SU-DHL-6 (cell line): Measurements from ENCODE around the gene KCNJ15.

Source experiments
- H2AFZ ChIP-seq: fragments of 200-600 bp; sonication (generic); 2 replicates; pipeline ENCODE4 v1.6.1; 2014; ENCODE audit warnings: low read depth, mild to moderate bottlenecking, moderate library complexity, mixed read lengths, antibody characterized with exemption, low read length; ENCODE audit not compliant: severe bottlenecking
- H3F3A ChIP-seq: fragments of 200-600 bp; shearing (Covaris generic); 2 replicates; pipeline ENCODE4 v1.6.0; 2016; ENCODE audit warnings: antibody characterized with exemption, mild to moderate bottlenecking; ENCODE audit not compliant: insufficient read depth
- H3K27ac ChIP-seq: fragments of 200-600 bp; sonication (generic); 2 replicates; pipeline ENCODE4 v1.5.1; 2016; ENCODE audit warnings: low read depth, mild to moderate bottlenecking, low read length, moderate library complexity, mixed read lengths
- H3K27me3 ChIP-seq: fragments of 200-600 bp; sonication (generic), shearing (Covaris generic); 2 replicates; pipeline ENCODE4 v1.6.0; 2014; ENCODE audit warnings: mild to moderate bottlenecking, low read length
- H3K36me3 ChIP-seq: fragments of 200-600 bp; sonication (generic); 2 replicates; pipeline ENCODE4 v1.6.1; 2014; ENCODE audit warnings: mild to moderate bottlenecking, low read length, mixed read lengths
- H3K4me2 ChIP-seq: fragments of 300-600, 200-600 bp; shearing (Covaris generic), sonication (generic); 2 replicates; pipeline ENCODE4 v1.6.0; 2014; ENCODE audit warnings: low read length, low read depth, mild to moderate bottlenecking; ENCODE audit not compliant: poor library complexity, severe bottlenecking
- H3K4me3 ChIP-seq: fragments of 200-600 bp; sonication (generic); 2 replicates; pipeline ENCODE4 v1.5.1; 2014; ENCODE audit warnings: antibody characterized with exemption, low read length, mild to moderate bottlenecking, mixed read lengths; ENCODE audit not compliant: insufficient read depth, poor library complexity, severe bottlenecking
- H3K79me2 ChIP-seq: fragments of 200-600 bp; sonication (generic); 2 replicates; pipeline ENCODE4 v1.6.1; 2014; ENCODE audit warnings: mild to moderate bottlenecking, low read length, moderate library complexity; ENCODE audit not compliant: insufficient read depth
- H3K9ac ChIP-seq: fragments of 200-600 bp; sonication (generic); 2 replicates; pipeline ENCODE4 v1.7.0; 2014; ENCODE audit warnings: mild to moderate bottlenecking, low read length
- H3K9me2 ChIP-seq: fragments of 200-600 bp; sonication (generic); replicated peaks from 2 replicates; pipeline ENCODE4 v1.6.1; 2014; ENCODE audit warnings: low read length; ENCODE audit not compliant: insufficient read depth
- H3K9me3 ChIP-seq: fragments of 200-600 bp; sonication (generic); 2 replicates; pipeline ENCODE4 v1.6.1; 2014; ENCODE audit warnings: low read length, mixed read lengths; ENCODE audit not compliant: insufficient read depth
- H4K20me1 ChIP-seq: fragments of 200-600 bp; sonication (generic); 2 replicates; pipeline ENCODE4 v1.6.1; 2014; ENCODE audit warnings: low read depth, mild to moderate bottlenecking, antibody characterized with exemption, low read length, moderate library complexity, mixed read lengths
- EZH2phosphoT487 ChIP-seq: fragments of 200-600 bp; sonication (generic), shearing (Covaris generic); conservative IDR thresholded peaks from 2 replicates; pipeline ENCODE4 v1.6.1; 2018; ENCODE audit warnings: mild to moderate bottlenecking, antibody characterized with exemption, low read length, moderate library complexity, mixed read lengths
- TF ChIP-seq, protein P1 (sequence below): fragments of 200-600 bp; sonication (generic); IDR thresholded peaks from one replicate; pipeline ENCODE4 v1.5.1; 2017; ENCODE audit warnings: antibody characterized with exemption, mild to moderate bottlenecking, low read length, moderate library complexity; ENCODE audit not compliant: insufficient read depth, poor library complexity, severe bottlenecking

The KCNJ15 gene

DNA sequence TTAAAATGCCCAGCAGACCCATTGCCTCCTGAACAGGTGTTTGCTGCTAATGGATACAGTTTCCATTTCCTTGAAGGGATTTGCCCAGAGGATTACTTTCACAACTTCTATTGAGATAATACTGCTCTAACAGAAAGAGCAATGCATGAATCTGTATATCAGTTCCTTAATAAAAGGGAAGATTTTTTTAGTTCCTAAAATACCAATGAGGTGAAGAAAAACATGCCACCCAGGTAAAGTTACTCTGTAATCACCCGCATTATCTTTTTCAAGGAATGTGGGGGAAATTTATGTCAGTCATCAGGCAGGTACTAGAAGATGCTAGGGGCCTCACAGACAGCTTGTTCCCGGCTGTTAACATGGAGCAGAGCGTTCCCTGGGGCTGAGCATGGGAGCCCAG lies 41.1 kb downstream of the KCNJ15 start:
- H2AFZ ChIP-seq: no peak overlapping the region
- H3F3A ChIP-seq: no peaks in the 10 kb centered on the region
- H3K27me3 ChIP-seq: no peaks in the 10 kb centered on the region
- H3K79me2 ChIP-seq: no peaks in the 10 kb centered on the region
- H3K9me2 ChIP-seq: no peaks in the 10 kb centered on the region
- H3K36me3 ChIP-seq: no peaks in the 10 kb centered on the region
- no peaks in the 10 kb centered on the region for H4K20me1 ChIP-seq
- no peak overlapping the region for H3K4me2 ChIP-seq
- no peaks in the 10 kb centered on the region for H3K9me3 ChIP-seq
- no peak overlapping the region for H3K9ac ChIP-seq
- no peak for TF ChIP-seq EZH2phosphoT487
- TF ChIP-seq, protein P1, sequence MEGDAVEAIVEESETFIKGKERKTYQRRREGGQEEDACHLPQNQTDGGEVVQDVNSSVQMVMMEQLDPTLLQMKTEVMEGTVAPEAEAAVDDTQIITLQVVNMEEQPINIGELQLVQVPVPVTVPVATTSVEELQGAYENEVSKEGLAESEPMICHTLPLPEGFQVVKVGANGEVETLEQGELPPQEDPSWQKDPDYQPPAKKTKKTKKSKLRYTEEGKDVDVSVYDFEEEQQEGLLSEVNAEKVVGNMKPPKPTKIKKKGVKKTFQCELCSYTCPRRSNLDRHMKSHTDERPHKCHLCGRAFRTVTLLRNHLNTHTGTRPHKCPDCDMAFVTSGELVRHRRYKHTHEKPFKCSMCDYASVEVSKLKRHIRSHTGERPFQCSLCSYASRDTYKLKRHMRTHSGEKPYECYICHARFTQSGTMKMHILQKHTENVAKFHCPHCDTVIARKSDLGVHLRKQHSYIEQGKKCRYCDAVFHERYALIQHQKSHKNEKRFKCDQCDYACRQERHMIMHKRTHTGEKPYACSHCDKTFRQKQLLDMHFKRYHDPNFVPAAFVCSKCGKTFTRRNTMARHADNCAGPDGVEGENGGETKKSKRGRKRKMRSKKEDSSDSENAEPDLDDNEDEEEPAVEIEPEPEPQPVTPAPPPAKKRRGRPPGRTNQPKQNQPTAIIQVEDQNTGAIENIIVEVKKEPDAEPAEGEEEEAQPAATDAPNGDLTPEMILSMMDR: no peak
- H3K27ac ChIP-seq: no peak overlapping the region
- no peak overlapping the region for H3K4me3 ChIP-seq

DNA sequence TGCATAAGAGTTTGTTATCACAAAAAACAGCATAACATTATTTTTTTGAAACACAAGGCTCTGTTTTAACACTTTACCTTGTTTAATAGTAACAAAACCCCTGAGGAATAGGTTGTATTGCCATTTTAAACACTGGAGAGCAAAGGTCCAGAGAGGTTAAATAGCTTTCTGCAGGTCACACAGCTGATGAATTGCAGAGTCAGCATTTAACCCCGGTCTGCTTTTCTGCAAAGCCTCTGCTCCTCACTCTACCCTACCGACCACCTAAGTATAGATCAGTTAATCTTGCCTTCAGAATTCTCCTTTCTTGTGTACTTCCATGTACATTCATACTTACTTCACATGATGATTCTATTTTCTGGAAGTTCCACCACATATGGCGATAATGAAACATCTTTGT lies 42.0 kb downstream of the KCNJ15 start:
- H3K4me3 ChIP-seq: no peak overlapping the region
- no peaks in the 10 kb centered on the region for H3K9me2 ChIP-seq
- no peak overlapping the region for H2AFZ ChIP-seq
- H3F3A ChIP-seq: no peaks in the 10 kb centered on the region
- no peaks in the 10 kb centered on the region for H3K79me2 ChIP-seq
- no peak overlapping the region for H3K27ac ChIP-seq
- no peak overlapping the region for H3K9ac ChIP-seq
- H3K36me3 ChIP-seq: no peaks in the 10 kb centered on the region
- no peak overlapping the region for H3K4me2 ChIP-seq
- TF ChIP-seq, protein P1: no peak
- no peak for TF ChIP-seq EZH2phosphoT487
- H3K27me3 ChIP-seq: no peaks in the 10 kb centered on the region
- H4K20me1 ChIP-seq: no peaks in the 10 kb centered on the region
- no peaks in the 10 kb centered on the region for H3K9me3 ChIP-seq

DNA sequence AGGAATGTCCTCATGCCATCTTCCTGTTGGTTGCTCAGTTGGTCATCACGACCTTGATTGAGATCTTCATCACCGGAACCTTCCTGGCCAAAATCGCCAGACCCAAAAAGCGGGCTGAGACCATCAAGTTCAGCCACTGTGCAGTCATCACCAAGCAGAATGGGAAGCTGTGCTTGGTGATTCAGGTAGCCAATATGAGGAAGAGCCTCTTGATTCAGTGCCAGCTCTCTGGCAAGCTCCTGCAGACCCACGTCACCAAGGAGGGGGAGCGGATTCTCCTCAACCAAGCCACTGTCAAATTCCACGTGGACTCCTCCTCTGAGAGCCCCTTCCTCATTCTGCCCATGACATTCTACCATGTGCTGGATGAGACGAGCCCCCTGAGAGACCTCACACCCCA lies 42.9 kb downstream of the KCNJ15 start:
- TF ChIP-seq EZH2phosphoT487: no peak
- TF ChIP-seq, protein P1: no peak
- no peaks in the 10 kb centered on the region for H3K27me3 ChIP-seq
- H3K36me3 ChIP-seq: no peaks in the 10 kb centered on the region
- no peaks in the 10 kb centered on the region for H3K9me3 ChIP-seq
- no peak overlapping the region for H3K27ac ChIP-seq
- no peak overlapping the region for H3K9ac ChIP-seq
- H2AFZ ChIP-seq: no peak overlapping the region
- no peaks in the 10 kb centered on the region for H3K9me2 ChIP-seq
- H3K4me3 ChIP-seq: no peak overlapping the region
- no peaks in the 10 kb centered on the region for H4K20me1 ChIP-seq
- no peak overlapping the region for H3K4me2 ChIP-seq
- no peaks in the 10 kb centered on the region for H3F3A ChIP-seq
- no peaks in the 10 kb centered on the region for H3K79me2 ChIP-seq

DNA sequence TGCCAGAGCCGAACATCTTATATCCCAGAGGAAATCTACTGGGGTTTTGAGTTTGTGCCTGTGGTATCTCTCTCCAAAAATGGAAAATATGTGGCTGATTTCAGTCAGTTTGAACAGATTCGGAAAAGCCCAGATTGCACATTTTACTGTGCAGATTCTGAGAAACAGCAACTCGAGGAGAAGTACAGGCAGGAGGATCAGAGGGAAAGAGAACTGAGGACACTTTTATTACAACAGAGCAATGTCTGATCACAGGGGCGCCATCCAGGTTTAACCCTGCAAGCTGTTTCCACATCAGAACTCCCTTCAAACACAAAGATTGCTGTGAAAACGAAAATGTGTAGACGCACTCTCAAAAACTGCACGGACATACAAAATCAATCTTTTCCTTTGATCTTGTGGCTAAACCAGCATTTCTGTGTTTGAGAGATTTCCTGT lies 43.4 kb downstream of the KCNJ15 start:
- no peaks in the 10 kb centered on the region for H3K9me2 ChIP-seq
- no peaks in the 10 kb centered on the region for H3K36me3 ChIP-seq
- TF ChIP-seq EZH2phosphoT487: no peak
- TF ChIP-seq, protein P1: no peak
- no peak overlapping the region for H3K9ac ChIP-seq
- H2AFZ ChIP-seq: no peak overlapping the region
- H3K4me3 ChIP-seq: no peak overlapping the region
- H3K4me2 ChIP-seq: no peak overlapping the region
- H3F3A ChIP-seq: no peaks in the 10 kb centered on the region
- H4K20me1 ChIP-seq: no peaks in the 10 kb centered on the region
- H3K27me3 ChIP-seq: no peaks in the 10 kb centered on the region
- H3K9me3 ChIP-seq: no peaks in the 10 kb centered on the region
- H3K27ac ChIP-seq: no peak overlapping the region
- H3K79me2 ChIP-seq: no peaks in the 10 kb centered on the region
